T-helper 2 cell treated with Interferon-gamma antibody and Interleukin-4, amounts not matched to agents 5 μg/mL and 100 μg/mL, for 36 hours (primary cell): ENCODE results near the gene MILR1.

ENCODE experiments used
- DNase-seq: peaks from one replicate; pipeline ENCODE4 v3.0.0; 2021; ENCODE audit warnings: low spot score
- H3K27ac Mint-ChIP-seq: one replicate; pipeline ENCODE4 v1.8.0; 2021; ENCODE audit warnings: mild to moderate bottlenecking, mixed read lengths
- H3K27me3 Mint-ChIP-seq: one replicate; pipeline ENCODE4 v1.8.0; 2021; ENCODE audit warnings: low read depth, mixed read lengths
- H3K36me3 Mint-ChIP-seq: one replicate; pipeline ENCODE4 v1.8.0; 2021; ENCODE audit warnings: low read depth, mixed read lengths
- H3K4me1 Mint-ChIP-seq: one replicate; pipeline ENCODE4 v1.8.0; 2021; ENCODE audit warnings: low read depth, mixed read lengths
- H3K4me3 Mint-ChIP-seq: one replicate; pipeline ENCODE4 v1.8.0; 2022; ENCODE audit warnings: mild to moderate bottlenecking, moderate library complexity, mixed read lengths
- H3K9me3 Mint-ChIP-seq: one replicate; pipeline ENCODE4 v1.8.0; 2021; ENCODE audit warnings: mixed read lengths

The MILR1 gene

DNA sequence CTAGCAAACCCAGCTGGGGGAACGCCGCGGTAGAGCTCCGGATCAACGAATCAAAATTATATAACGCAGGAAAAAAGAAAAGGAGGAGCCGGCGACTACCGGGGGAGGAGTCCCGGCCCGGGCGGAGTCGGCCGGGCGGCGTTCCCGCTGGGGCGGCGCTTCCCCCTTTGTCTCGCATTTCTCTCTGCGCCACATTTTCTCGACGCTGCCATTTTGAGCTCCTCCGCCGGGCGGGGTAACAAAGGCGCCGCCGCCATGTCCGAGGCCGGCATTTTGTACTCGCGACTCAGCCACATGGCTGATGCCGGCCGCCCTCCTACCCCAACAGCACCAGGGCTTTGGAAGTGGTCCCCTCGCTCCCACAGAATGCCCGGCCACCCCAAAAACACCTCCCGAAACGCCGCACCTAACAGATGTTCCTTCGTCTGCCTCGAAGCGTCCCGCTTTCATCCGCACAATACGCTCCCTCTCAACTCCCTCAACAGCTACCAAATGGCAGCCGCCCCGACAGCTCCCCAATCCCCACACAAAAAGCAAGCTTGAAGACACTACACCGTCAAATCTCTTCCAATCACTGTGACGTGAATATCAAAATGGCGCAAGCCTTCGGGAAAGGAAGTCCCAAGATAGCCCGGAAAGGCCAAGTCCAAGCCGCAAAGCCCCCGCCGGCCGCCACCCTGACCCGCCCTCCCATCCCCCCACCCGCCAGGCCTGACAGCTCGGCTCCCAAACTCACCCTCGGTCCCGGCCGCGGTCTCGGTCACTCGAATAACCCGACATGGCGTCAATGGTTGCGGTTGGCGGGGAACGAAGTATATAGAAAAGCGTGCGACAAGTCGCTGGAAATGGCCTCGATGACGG, 56.7 kb downstream of the MILR1 start:
- peaks cover 70% of the 10 kb centered on the region for H3K36me3 Mint-ChIP-seq
- H3K9me3 Mint-ChIP-seq: no peaks in the 10 kb centered on the region
- H3K27ac Mint-ChIP-seq: peak overlapping the region; percentile 99
- peaks cover 49% of the 10 kb centered on the region for H3K4me1 Mint-ChIP-seq
- peak overlapping the region; percentile 96 for H3K4me3 Mint-ChIP-seq
- DNase-seq: peak; percentile 79
- H3K27me3 Mint-ChIP-seq: peaks cover 8% of the 10 kb centered on the region

DNA sequence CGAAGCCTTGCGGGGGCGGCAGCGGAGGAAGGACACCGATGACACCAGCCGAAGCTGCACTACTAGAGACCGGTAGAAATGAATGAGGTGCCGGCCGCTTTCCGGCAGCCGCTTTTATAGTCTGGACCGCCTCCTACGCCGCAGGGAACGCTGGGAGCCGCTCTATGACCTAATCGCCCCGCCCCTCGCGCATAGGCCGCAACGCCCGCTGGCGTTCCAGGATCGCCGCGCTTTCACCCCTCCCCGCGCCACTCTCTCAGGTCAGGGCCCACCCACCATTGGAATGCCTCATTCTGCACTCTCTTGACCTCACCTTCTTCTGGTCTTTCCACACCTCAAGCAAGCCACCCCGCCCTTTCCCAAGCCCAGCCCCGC, 57.3 kb downstream of the MILR1 start, which contains the start of gene DDX5:
Gene DDX5 (minus strand): TSS at position 89 of the 375 bp plus-strand sequence. CDS start 170 bp downstream, outside the sequence.
- Mint-ChIP-seq H3K4me3 (peak within 1 kb of the TSS; percentile 96), H3K36me3 (peaks cover 70% of the 10 kb centered on the region), H3K9me3 (no peaks in the 10 kb centered on the region), H3K27ac (peak within 1 kb of the TSS; percentile 99), H3K4me1 (peaks cover 44% of the 10 kb centered on the region), H3K27me3 (peaks cover 8% of the 10 kb centered on the region)
- peak; percentile 97 for DNase-seq

DNA sequence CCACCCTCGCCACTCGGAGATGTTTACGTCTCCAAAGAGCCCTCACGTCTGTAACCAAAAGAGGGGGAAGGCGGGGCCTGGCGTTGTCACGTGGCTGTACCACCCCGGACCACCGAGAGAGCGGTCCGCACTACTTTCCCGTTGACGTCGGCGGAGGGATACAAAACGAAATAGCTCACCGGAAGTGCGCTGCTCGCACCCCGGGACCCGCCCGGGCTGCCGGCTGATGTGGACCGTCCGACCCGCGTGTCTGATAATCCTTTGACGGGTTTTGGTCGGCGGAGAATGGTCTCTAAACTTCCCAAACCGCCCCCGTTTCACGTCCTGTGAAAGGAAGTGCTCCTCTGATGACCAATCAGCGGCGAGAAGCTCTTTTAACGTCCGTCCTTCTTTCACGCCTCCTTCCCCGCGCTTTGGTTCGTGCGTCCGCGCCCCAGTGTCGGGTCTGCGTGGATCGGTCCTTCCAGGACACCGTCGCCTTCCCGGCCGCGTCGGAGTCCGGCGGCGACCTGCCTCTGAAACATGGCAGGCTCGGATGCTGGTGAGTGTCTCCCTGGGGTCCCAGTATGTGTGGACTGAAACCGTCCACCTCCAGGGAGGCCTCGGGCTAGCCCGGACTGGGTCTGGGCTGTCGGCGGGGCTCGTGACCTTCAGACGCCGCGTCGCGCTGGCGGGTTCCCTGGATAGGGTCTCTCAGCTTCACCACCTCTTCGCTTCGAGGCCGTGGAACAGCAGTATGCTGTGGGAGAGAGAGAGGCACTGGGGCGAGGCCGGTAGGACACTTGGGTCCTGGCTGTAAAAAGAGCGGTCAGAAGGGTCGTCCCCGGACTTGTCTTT, 57.9 kb downstream of the MILR1 start, which contains the start of gene CEP95:
Gene CEP95 (plus strand): TSS at position 402 of the 837 bp plus-strand sequence. CDS start 121 bp downstream, at position 523.
- Mint-ChIP-seq H3K9me3 (no peaks in the 10 kb centered on the region), H3K27me3 (peaks cover 8% of the 10 kb centered on the region), H3K4me3 (peak within 1 kb of the TSS; percentile 96), H3K27ac (peak within 1 kb of the TSS; percentile 99), H3K4me1 (peaks cover 43% of the 10 kb centered on the region), H3K36me3 (peaks cover 70% of the 10 kb centered on the region)
- DNase-seq: peak; percentile 95

- Mint-ChIP-seq H3K9me3 (no peaks in the 10 kb centered on the region), H3K27ac (peak overlapping the region; percentile 99), H3K4me1 (peaks cover 38% of the 10 kb centered on the region), H3K4me3 (peak overlapping the region; percentile 96), H3K27me3 (peaks cover 8% of the 10 kb centered on the region), H3K36me3 (peaks cover 67% of the 10 kb centered on the region)
- DNase-seq: peak; percentile 44
Observed at GRCh38 chr17:64507413-64507782, 58.5 kb downstream of the MILR1 start.

DNA sequence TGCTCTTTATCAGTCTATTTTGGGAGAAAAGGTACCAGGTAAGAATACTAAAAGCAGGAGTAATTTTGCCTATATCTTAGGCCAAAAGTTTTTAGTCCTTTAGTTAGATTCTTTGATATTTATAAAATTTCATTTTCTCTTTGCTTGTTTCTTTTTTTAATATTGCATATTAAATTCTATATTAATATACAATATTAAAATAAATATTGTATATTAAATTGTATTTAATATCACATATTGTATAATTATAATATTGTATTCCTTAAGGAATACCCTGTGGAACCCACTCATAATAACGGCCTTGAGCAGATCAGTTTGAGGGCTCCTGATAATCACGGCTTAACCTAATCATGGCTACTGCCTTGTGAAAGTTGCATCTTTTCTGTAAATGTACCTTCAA, 59.8 kb downstream of the MILR1 start:
- Mint-ChIP-seq H3K9me3 (no peaks in the 10 kb centered on the region), H3K36me3 (peaks cover 61% of the 10 kb centered on the region), H3K4me1 (peaks cover 30% of the 10 kb centered on the region), H3K4me3 (peak overlapping the region; percentile 96), H3K27ac (no peak overlapping the region), H3K27me3 (peaks cover 8% of the 10 kb centered on the region)
- DNase-seq: no peak

GRCh38 chr17:64509179-64509578, 60.3 kb downstream of the MILR1 start:
- Mint-ChIP-seq H3K36me3 (peaks cover 59% of the 10 kb centered on the region), H3K27ac (no peak overlapping the region), H3K27me3 (peaks cover 8% of the 10 kb centered on the region), H3K9me3 (no peaks in the 10 kb centered on the region), H3K4me3 (peak overlapping the region; percentile 48), H3K4me1 (peaks cover 26% of the 10 kb centered on the region)
- DNase-seq: no peak

DNA sequence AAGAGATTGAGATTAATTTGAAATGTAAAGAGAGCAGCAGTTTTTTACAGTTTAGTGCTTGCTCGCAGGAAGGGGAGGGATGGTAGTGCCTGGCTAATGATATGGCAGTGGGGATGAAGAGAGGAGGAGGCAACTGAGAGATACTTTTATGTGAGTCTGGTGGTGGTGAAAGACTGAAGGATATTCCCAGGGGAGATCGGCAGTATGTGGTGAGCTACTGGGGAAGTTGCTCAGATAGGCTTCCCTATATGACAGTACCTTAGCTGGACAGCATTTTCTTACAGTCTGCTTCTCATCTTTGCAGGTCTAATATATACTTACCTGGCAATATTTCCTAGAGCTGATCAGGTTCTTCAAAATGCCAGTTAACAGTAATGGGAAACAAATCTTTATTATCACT, 66.5 kb downstream of the MILR1 start:
- no peaks in the 10 kb centered on the region for H3K9me3 Mint-ChIP-seq
- H3K27me3 Mint-ChIP-seq: no peaks in the 10 kb centered on the region
- H3K4me3 Mint-ChIP-seq: no peak overlapping the region
- no peak for DNase-seq
- H3K27ac Mint-ChIP-seq: no peak overlapping the region
- peaks cover 6% of the 10 kb centered on the region for H3K4me1 Mint-ChIP-seq
- peaks cover 61% of the 10 kb centered on the region for H3K36me3 Mint-ChIP-seq

DNA sequence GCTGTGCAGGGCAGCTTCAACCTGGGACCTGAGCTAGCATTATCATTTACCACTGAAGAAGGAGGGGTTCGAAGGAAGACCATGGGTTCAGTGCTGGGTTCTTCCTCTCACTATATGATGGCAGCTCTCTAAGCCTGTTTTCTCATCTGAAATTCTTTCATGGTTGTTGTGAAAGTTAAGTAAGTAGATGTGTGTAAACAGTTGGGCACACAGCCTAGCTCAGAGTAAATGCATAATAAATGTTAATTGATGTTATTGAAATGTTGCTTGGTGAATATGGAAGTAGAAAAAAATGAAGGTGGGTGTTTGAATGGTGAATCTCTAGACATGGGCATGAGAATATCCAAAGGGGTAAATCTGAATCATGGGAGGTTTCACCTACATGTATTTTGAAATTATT, 66.9 kb downstream of the MILR1 start:
- Mint-ChIP-seq H3K4me3 (no peak overlapping the region), H3K36me3 (peaks cover 58% of the 10 kb centered on the region), H3K9me3 (no peaks in the 10 kb centered on the region), H3K27me3 (no peaks in the 10 kb centered on the region), H3K27ac (no peak overlapping the region), H3K4me1 (peaks cover 6% of the 10 kb centered on the region)
- no peak for DNase-seq
